ENCODE results near the gene HSP90AB1.
A peak's percentile ranks its signal among the peaks of the same experiment; 100 is the strongest.
"Not testable (repeated sequence)": the region's sequence is repeated elsewhere in the genome, so short reads cannot be mapped to it uniquely, and the experiment has no call there.

Gene HSP90AB1

DNA sequence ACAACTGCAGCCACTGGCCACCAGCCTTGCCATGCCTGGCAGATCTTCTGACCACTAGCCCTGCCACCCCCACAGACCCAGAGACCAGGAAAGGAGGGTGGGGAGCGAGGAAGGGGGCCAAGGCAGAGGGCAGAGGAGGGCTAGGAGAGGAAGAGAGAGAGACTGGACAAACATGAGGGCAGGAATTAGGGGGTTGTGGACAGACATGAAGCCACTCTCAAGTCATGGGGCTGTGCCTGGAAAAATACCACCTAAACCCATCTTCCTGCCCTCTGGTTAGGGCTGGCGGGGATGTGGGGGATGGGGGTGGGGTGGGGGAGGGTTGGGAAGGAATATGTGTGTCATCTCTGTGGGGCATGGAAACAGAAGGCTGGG is 25.0 kb upstream of the HSP90AB1 start:
- no peak for DNase-seq (ENCODE audit: extremely low read depth in 1 of 2, low read depth in 1 of 2)

GRCh38 chr6:44222486-44223318 is 24.2 kb upstream of the HSP90AB1 start:
- DNase-seq (ENCODE audit: extremely low read depth in 1 of 2, low read depth in 1 of 2), result no peak

DNA sequence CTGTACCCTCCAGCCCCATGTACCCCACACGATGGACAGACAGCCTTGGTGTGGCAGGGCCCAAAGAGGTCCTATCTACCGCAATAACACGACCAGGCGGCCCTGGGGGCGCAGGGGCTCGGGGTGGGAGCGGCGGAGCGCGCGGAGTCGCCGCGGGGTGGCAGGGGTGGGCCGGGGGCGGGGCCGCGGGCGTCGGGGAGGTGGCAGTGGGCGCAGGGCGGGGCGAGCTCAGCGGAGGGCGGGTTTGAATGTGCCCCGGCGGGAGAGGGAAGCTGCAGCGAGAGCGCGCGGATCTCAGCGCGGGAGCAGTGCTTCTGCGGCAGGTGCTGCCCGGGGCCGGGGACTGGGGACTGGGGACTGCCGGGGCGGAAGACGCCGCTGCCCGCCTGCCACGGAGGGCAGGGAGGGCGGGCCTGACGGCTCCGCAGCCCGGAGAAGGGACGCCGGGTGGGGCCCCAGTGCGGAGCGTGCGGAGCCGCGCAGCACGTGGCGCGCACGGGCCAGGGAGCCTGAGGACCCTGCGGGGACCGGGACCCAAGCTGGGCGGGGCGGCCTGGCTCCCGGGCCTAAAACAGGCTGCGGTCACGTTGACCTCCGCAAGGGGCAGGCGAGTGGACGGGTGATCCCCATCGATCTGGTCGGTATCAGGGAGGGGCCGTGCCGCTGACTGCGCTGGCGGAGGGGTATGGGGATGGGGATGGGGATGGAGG is 23.4 kb upstream of the HSP90AB1 start, which contains the start of gene SLC29A1:
SLC29A1 (plus strand) TSS at position 277 of the 710 bp plus-strand sequence. CDS start 3,719 bp downstream, outside the sequence.
- peak; percentile 69 to 76 for DNase-seq (ENCODE audit: extremely low read depth in 1 of 2, low read depth in 1 of 2)

DNA sequence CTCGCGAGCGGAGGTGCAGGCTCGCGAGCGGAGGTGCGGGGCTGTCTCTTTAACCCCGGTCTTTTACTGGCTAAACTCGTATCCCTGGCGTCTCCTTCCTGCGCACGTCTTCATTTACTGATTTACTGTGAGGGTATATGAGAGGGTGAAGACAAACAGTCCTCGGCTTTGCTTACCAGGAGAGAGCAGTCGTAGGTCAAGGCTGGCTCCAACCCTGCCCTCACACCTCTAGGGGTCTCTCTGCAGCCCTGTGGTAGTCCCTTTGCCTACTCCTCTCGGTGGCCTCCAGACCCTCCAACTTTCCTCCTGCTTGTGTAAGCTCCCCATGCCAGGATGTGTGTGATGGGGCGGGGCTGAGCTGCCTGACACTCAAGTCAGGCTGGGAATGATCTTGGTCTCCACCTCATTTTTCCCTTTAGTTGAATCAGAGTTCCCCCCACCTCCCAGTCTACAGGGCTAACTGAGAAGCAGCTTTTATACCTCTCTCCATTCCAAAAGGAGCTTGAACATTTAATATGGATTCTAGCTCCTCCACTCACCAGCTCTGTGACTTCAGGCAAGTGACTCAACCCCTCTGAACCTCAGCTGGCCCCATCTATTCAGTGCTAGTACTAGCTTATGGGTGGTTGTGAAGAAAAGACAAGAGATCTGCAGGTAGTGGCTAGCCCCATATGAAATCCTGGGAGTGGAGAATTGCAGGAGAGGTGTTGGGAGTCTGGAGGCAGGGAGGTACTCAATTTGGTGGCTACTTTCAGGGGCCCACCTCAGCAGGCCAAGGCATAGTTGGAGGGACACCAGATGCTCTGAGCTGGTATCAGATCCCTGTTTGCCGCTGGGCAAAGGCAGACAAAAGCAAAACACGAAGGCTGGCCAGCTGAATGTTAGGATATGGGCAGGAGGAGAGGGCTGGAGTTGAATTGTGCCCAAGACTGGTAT is 22.6 kb upstream of the HSP90AB1 start:
- no peak for DNase-seq (ENCODE audit: extremely low read depth in 1 of 2, low read depth in 1 of 2)

DNA sequence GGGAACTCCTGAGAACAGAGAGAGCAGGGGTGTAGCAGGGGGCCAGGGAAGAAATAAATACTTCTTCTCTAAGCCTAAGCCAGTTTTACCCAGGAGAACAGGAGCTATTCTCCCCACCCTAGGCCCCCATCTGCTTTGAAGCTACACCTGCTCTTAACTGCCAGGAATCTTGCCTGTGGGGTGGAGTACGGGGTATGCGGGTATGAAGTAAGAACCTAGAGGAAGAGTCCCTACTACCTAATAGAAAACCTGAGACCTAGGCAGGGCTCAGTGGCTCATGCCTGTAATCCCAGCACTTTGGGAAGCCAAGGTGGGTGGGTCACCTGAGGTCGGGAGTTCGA is 22.0 kb upstream of the HSP90AB1 start:
- DNase-seq (ENCODE audit: extremely low read depth in 1 of 2, low read depth in 1 of 2), result no peak

DNA sequence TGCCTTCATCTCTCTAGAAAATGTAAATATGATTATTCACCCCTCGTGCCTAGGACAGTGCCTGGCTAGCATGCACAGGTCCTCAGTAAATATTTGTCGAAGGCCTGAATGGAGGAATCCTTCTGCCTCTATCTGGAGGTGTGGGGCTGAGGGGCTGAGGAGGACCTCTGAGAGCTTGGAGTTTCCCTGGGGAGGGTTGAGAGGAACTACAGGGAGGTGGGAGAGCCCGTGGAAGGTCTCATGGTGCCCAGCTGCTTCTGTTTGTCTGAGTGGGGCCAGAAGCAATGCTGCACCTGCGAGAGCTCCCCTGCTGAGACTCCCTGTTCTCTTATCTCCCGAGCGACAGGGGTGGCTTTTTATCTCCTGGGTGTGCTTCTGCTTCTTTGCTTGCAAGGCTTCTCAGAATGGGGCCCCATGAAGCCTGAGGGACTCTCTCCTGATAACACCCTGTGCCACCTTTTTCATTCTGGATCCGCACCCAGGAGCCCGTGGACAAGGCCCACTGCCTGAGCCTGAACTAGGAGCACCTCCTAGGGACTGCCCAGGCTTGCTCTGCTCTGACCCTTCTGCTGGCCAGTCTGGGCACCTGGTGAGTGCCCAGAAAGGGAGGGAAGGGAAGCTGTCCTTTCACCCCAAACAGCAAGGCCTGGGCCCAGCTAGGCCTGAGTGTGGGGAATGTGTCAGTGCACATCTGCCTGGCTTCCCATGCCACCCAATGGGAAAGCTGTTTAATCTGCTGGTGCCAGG is 21.1 kb upstream of the HSP90AB1 start:
- no peak for DNase-seq (ENCODE audit: extremely low read depth in 1 of 2, low read depth in 1 of 2)

DNA sequence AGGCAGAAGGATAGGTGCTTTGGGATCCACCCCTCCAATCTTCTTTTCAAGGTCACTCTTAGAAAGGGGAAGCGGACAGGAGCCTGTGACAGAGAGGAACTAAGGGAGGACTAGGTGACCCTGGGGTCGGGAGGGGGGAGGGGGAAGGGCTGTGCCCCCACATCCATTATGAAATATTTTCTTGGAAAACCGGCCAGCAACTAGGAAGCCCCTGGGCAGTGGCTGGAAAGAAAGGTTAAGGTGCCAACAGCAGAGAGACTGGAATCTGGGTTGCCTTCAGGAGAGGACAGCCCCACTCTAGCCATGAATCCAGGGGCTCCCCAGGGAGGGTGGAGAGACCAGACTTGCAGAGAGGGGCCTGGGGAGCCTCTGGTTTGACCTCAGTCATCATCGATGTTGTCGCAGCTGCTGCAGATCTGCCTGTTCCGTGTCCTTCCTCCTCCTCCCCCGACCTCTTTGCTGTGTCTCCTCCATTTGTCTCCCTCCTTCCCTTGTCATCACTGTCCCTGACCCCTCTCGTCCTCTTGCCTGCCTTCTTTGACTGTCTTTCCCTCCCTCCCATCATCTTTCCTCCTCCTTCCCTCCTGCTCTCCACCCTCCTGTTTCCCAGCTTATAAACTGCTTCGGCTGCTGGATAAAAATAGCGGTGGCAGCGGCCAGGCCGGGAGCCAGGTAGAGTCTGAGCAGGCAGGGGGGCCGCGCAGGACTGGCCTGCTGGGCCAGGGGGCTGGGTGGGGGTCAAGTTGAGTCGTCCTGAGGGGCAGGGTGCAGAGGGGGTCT is 20.3 kb upstream of the HSP90AB1 start:
- DNase-seq (ENCODE audit: extremely low read depth in 1 of 2, low read depth in 1 of 2), result no peak

DNA sequence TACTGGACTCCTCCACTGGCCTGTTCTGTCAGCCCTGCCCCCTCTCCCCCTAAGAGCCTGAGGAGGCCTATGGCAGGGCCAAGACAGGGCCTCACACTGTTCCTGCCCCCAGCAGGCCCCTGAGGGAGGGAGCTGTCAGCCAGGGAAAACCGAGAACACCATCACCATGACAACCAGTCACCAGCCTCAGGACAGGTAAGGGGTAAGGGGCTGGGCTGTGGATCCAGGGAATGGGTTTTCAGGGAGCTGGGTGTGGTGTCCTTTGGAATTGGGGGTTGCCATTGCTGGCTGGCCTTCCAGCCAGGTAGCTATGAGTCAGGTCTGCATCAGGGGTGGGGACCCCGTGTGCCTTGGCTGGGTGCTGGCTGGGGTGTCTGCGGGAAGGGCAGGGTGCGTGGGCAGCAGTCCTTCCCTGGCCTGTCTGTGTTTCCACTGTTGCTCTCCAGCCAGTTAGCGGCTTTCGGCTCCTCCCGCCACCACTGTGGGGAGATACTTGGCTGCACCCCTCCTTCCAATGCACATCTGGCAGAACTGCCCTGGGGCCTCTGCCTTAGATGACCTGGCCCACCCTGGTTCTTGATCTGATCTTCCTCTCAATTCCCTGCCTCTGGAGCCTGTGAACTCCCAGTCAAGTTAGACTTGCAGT is 19.6 kb upstream of the HSP90AB1 start:
- no peak for DNase-seq (ENCODE audit: extremely low read depth in 1 of 2, low read depth in 1 of 2)

DNA sequence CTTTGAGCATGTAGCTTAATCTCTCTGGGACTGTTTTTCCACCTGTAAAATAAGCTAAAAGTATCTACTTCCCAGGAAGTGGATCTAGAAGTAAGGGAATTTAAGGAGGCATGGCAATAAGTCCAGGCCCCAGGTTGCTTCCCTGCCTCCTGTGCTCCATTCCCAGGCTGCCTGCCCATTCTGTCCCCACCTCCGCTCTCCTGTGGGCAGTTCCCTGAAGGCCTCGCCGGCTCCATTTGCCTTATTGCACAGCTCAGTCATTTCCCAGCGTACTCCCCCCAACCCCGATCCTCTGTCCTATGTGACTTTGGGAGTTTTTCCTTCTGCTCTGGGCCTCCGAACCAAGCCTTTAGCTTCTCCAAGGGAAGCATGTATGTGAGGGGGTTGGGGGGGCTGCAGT is 18.9 kb upstream of the HSP90AB1 start:
- no peak for DNase-seq (ENCODE audit: extremely low read depth in 1 of 2, low read depth in 1 of 2)

GRCh38 chr6:44228433-44228832 is 18.5 kb upstream of the HSP90AB1 start:
- no peak for DNase-seq (ENCODE audit: extremely low read depth in 1 of 2, low read depth in 1 of 2)

DNA sequence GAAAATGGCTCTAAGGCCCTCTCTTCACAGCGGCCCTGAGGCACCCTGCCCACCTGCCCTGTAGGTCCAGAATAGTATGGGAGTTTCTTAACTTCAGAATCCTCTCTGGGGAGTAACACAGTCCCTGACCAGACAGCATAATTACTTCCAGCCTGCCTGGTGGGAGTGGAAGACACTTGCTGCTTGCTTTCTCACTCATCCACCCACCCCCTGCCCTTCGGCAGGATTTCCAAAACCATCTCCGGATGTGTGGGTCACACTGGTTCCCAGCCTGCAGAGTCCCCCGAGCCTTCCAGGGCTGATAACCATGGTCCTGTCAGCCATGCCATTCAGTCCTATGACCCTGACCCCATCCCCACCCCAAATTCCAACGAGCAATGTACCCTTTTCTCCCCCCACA is 18.1 kb upstream of the HSP90AB1 start:
- DNase-seq (ENCODE audit: extremely low read depth in 1 of 2, low read depth in 1 of 2), result no peak

- no peak for DNase-seq (ENCODE audit: extremely low read depth in 1 of 2, low read depth in 1 of 2)
Observed at GRCh38 chr6:44229376-44230033, 17.4 kb upstream of the HSP90AB1 start.

DNA sequence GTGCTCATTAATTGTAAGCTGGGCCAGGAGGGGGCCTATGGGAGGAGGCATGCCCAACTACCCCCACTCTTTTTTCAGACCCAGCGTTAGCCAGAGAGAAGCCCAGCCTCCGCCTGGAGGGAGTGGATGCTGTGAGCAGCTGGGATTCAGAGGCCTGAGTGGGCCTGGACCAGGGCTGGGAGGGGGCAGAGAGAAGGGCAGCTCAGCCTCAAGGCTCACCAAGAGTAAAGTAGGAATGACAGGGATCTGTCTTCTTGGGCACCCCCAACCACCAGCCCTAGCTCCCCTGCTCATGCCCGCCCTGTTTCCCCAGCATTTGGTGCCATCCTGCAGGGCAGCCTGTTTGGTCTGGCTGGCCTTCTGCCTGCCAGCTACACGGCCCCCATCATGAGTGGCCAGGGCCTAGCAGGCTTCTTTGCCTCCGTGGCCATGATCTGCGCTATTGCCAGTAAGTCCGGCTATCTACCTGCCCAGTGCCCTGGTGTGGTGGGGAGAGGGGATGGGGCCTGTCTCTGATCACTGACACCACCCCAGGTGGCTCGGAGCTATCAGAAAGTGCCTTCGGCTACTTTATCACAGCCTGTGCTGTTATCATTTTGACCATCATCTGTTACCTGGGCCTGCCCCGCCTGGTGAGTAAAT is 16.7 kb upstream of the HSP90AB1 start:
- no peak for DNase-seq (ENCODE audit: extremely low read depth in 1 of 2, low read depth in 1 of 2)

- not testable (repeated sequence) for DNase-seq (ENCODE audit: extremely low read depth in 1 of 2, low read depth in 1 of 2)
Observed at GRCh38 chr6:44231426-44231825, 15.5 kb upstream of the HSP90AB1 start.

DNA sequence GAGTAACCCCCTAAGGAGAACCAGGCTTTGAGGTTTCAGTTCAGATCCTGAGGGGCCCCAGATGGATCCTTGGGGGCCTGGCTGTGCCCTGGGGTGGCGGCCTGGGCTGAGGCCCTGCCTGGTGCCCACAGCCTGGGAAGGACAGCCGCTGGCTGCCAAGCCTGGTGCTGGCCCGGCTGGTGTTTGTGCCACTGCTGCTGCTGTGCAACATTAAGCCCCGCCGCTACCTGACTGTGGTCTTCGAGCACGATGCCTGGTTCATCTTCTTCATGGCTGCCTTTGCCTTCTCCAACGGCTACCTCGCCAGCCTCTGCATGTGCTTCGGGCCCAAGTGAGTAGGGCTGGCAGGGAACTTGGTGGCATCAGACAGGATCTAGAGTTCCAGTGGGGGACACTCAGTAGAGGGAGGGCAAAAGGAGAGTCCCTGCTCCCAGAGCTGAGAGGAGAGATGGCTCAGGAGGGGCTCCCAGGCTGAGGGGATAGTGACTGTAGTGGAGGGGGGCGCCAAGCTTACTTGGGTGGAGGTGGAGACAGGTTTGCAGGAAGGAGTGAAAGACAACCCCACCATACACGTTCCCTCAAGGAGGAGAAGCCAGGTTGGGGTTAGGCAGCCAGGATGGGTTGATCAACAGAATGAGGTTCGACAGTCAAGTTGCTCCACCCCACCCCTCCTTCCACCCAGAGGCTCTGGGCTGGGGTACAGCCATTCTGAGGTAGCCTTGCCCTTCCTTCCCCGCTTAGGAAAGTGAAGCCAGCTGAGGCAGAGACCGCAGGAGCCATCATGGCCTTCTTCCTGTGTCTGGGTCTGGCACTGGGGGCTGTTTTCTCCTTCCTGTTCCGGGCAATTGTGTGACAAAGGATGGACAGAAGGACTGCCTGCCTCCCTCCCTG is 14.0 kb upstream of the HSP90AB1 start:
- no peak for DNase-seq (ENCODE audit: extremely low read depth in 1 of 2, low read depth in 1 of 2)

GRCh38 chr6:44233567-44234100 is 13.3 kb upstream of the HSP90AB1 start:
- DNase-seq (ENCODE audit: extremely low read depth in 1 of 2, low read depth in 1 of 2), result no peak

Data from stimulated activated CD8-positive, alpha-beta memory T cell treated with anti-CD3 and anti-CD28 coated beads, Interleukin-7, amount 100 ng/mL, for 48 hours (primary cell).